HEK293 (cell line): Measurements from ENCODE around the gene ANXA4.

Experiments
- CTCF ChIA-PET: fragments of 350-600 bp; formaldehyde crosslinking; extraction: SDS; loops from one replicate; lab custom pipeline; 2021; ENCODE audit warnings: antibody characterized with exemption; lab: Yijun Ruan, JAX
- POLR2A ChIA-PET: fragments of 300-600 bp; formaldehyde crosslinking; extraction: SDS; loops from one replicate; lab custom pipeline; 2020; ENCODE audit warnings: antibody characterized with exemption, inconsistent platforms; lab: Yijun Ruan, JAX
- H3K27ac ChIP-seq: fragments of 200-500 bp; sonication (Bioruptor generic); 2 replicates; pipeline ENCODE4 v1.5.1; 2014; ENCODE audit warnings: low read depth, low read length, control low read depth, inconsistent platforms; ENCODE audit errors: extremely low read depth
- H3K36me3 ChIP-seq, 2 experiments: fragments of 200-500 bp in 1 of 2; sonication (Bioruptor generic) in 1 of 2; 1 replicate in 1 of 2; 2 replicates in 1 of 2; pipeline ENCODE4 v1.5.1; 2014 to 2017; ENCODE audit warnings: inconsistent platforms in 2 of 2, low read length in 2 of 2; ENCODE audit not compliant: control insufficient read depth in 2 of 2, insufficient read depth in 1 of 2
- H3K4me1 ChIP-seq: fragments of 200-500 bp; sonication (Bioruptor generic); 2 replicates; pipeline ENCODE4 v1.5.1; 2014; ENCODE audit warnings: mild to moderate bottlenecking, low read length, inconsistent platforms; ENCODE audit not compliant: control insufficient read depth, insufficient read depth
- H3K4me3 ChIP-seq: 2 replicates; pipeline ENCODE4 v1.5.1; 2011; ENCODE audit warnings: low read depth, mild to moderate bottlenecking, control low read depth, low read length, moderate library complexity
- H3K9me3 ChIP-seq: fragments of 200-500 bp; sonication (Bioruptor generic); 2 replicates; pipeline ENCODE4 v1.5.1; 2014; ENCODE audit warnings: low read depth, low read length, inconsistent platforms; ENCODE audit not compliant: control insufficient read depth, insufficient read depth
- GLI2 ChIP-seq: fragments of 450-650 bp; formaldehyde crosslinking; IDR thresholded peaks from 2 replicates; pipeline ENCODE4; 2017; ENCODE audit warnings: missing biosample characterization, missing genetic modification characterization, low read depth, borderline replicate concordance
- GLI4 ChIP-seq: fragments of 450-650 bp; formaldehyde crosslinking; IDR thresholded peaks from 2 replicates; pipeline ENCODE4 v1.5.1; 2016; ENCODE audit warnings: missing biosample characterization, missing genetic modification characterization
- PRDM1 ChIP-seq: fragments of 450-650 bp; formaldehyde crosslinking; IDR thresholded peaks from 2 replicates; pipeline ENCODE4; 2016; ENCODE audit warnings: missing biosample characterization, missing genetic modification characterization
- SALL2 ChIP-seq: fragments of 450-650 bp; formaldehyde crosslinking; IDR thresholded peaks from 2 replicates; pipeline ENCODE4 v1.5.0; 2017; ENCODE audit warnings: missing biosample characterization, mild to moderate bottlenecking, missing genetic modification characterization, borderline replicate concordance
- WT1 ChIP-seq: fragments of 450-650 bp; formaldehyde crosslinking; IDR thresholded peaks from 2 replicates; pipeline ENCODE4 v1.5.1; 2016; ENCODE audit warnings: missing biosample characterization, missing genetic modification characterization
- ZBTB48 ChIP-seq: fragments of 450-650 bp; formaldehyde crosslinking; IDR thresholded peaks from 2 replicates; pipeline ENCODE4 v1.5.1; 2016; ENCODE audit warnings: missing biosample characterization, missing genetic modification characterization
- ZBTB7A ChIP-seq: fragments of 450-650 bp; formaldehyde crosslinking; IDR thresholded peaks from 2 replicates; pipeline ENCODE4 v1.5.1; 2016; ENCODE audit warnings: low read depth, missing biosample characterization, missing genetic modification characterization
- ZNF121 ChIP-seq: fragments of 450-650 bp; formaldehyde crosslinking; IDR thresholded peaks from 2 replicates; pipeline ENCODE4 v1.5.1; 2016; ENCODE audit warnings: missing biosample characterization, missing genetic modification characterization
- ZNF146 ChIP-seq: fragments of 450-650 bp; formaldehyde crosslinking; IDR thresholded peaks from 2 replicates; pipeline ENCODE4 v1.5.1; 2016; ENCODE audit warnings: missing biosample characterization, missing genetic modification characterization
- ZNF157 ChIP-seq: fragments of 450-650 bp; formaldehyde crosslinking; IDR thresholded peaks from 2 replicates; pipeline ENCODE4 v1.5.1; 2016; ENCODE audit warnings: missing biosample characterization, missing genetic modification characterization
- ZNF16 ChIP-seq: fragments of 450-650 bp; formaldehyde crosslinking; IDR thresholded peaks from 2 replicates; pipeline ENCODE4 v1.5.1; 2016; ENCODE audit warnings: low read depth, missing biosample characterization, missing genetic modification characterization
- ZNF24 ChIP-seq: fragments of 450-650 bp; formaldehyde crosslinking; IDR thresholded peaks from 2 replicates; pipeline ENCODE4 v1.5.1; 2016; ENCODE audit warnings: missing biosample characterization, missing genetic modification characterization
- ZNF266 ChIP-seq: fragments of 450-650 bp; formaldehyde crosslinking; IDR thresholded peaks from 2 replicates; pipeline ENCODE4 v1.5.1; 2016; ENCODE audit warnings: missing biosample characterization, missing genetic modification characterization, low read depth
- ZNF302 ChIP-seq: fragments of 450-650 bp; formaldehyde crosslinking; IDR thresholded peaks from 2 replicates; pipeline ENCODE4 v1.5.1; 2016; ENCODE audit warnings: missing biosample characterization, missing genetic modification characterization, low read depth
- ZNF311 ChIP-seq: fragments of 450-650 bp; formaldehyde crosslinking; IDR thresholded peaks from 2 replicates; pipeline ENCODE4 v1.5.1; 2017; ENCODE audit warnings: missing biosample characterization, missing genetic modification characterization, borderline replicate concordance
- ZNF324 ChIP-seq: fragments of 450-650 bp; formaldehyde crosslinking; IDR thresholded peaks from 2 replicates; pipeline ENCODE4 v1.5.1; 2016; ENCODE audit warnings: missing biosample characterization, missing genetic modification characterization
- ZNF514 ChIP-seq: fragments of 450-650 bp; formaldehyde crosslinking; IDR thresholded peaks from 2 replicates; pipeline ENCODE4 v1.5.1; 2016; ENCODE audit warnings: missing biosample characterization, missing genetic modification characterization
- ZNF555 ChIP-seq: fragments of 450-650 bp; formaldehyde crosslinking; conservative IDR thresholded peaks from 2 replicates; pipeline ENCODE4 v1.5.1; 2017; ENCODE audit warnings: missing biosample characterization, mild to moderate bottlenecking, missing genetic modification characterization, inconsistent platforms
- ZNF558 ChIP-seq: fragments of 450-650 bp; formaldehyde crosslinking; IDR thresholded peaks from 2 replicates; pipeline ENCODE4 v1.5.1; 2016; ENCODE audit warnings: missing biosample characterization, missing genetic modification characterization
- ZNF560 ChIP-seq: fragments of 450-650 bp; formaldehyde crosslinking; IDR thresholded peaks from 2 replicates; pipeline ENCODE4 v1.5.1; 2017; ENCODE audit warnings: missing biosample characterization, missing genetic modification characterization, borderline replicate concordance
- ZNF621 ChIP-seq: fragments of 450-650 bp; formaldehyde crosslinking; IDR thresholded peaks from 2 replicates; pipeline ENCODE4 v1.5.1; 2017; ENCODE audit warnings: missing biosample characterization, missing genetic modification characterization
- ZNF626 ChIP-seq: fragments of 450-650 bp; sonication (Bioruptor Pico); formaldehyde crosslinking; IDR thresholded peaks from 2 replicates; pipeline ENCODE4 v1.5.1; 2018; ENCODE audit warnings: missing biosample characterization, missing genetic modification characterization, inconsistent platforms
- ZXDB ChIP-seq: fragments of 450-650 bp; formaldehyde crosslinking; IDR thresholded peaks from 2 replicates; pipeline ENCODE4 v1.5.1; 2016; ENCODE audit warnings: missing biosample characterization, missing genetic modification characterization
- TF ChIP-seq, protein P1 (sequence below): fragments of 450-650 bp; formaldehyde crosslinking; IDR thresholded peaks from 2 replicates; pipeline ENCODE4 v1.5.1; 2016; ENCODE audit warnings: missing biosample characterization, missing genetic modification characterization
- TF ChIP-seq, protein P2 (sequence below): fragments of 450-650 bp; formaldehyde crosslinking; IDR thresholded peaks from 2 replicates; pipeline ENCODE4 v1.5.1; 2016; ENCODE audit warnings: missing biosample characterization, missing genetic modification characterization
- TF ChIP-seq, protein P3 (sequence below): fragments of 450-650 bp; formaldehyde crosslinking; IDR thresholded peaks from 2 replicates; pipeline ENCODE4 v1.5.1; 2016; ENCODE audit warnings: missing biosample characterization, missing genetic modification characterization, low read depth
- TF ChIP-seq, protein P4 (sequence below): fragments of 450-650 bp; formaldehyde crosslinking; IDR thresholded peaks from 2 replicates; pipeline ENCODE4 v1.5.1; 2016; ENCODE audit warnings: missing biosample characterization, missing genetic modification characterization

ANXA4 gene

DNA sequence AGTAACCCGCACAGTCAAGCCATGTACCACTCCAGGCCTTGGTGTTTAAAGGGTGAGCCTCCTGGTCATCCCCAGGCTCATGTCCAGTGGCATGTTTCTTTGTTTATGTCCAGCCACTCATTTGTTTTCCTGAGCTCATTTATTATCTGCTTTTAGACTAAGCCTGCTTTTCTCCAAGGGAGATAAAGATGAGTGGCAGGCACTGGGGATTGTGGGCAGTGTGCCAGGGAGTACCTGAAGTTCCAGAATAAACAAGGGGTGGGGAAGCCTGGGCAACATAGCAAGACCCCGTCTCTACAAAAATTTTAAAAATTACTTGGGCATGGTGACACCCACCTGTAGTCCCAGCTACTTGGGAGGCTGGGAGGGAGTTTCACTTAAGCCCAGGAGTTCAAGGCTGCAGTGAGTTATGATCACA, 1.9 kb downstream of the ANXA4 start (continued):
- TF ChIP-seq, protein P1, sequence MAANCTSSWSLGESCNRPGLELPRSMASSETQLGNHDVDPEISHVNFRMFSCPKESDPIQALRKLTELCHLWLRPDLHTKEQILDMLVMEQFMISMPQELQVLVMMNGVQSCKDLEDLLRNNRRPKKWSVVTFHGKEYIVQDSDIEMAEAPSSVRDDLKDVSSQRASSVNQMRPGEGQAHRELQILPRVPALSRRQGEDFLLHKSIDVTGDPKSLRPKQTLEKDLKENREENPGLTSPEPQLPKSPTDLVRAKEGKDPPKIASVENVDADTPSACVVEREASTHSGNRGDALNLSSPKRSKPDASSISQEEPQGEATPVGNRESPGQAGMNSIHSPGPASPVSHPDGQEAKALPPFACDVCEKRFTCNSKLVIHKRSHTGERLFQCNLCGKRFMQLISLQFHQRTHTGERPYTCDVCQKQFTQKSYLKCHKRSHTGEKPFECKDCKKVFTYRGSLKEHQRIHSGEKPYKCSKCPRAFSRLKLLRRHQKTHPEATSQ: no peak
- TF ChIP-seq ZNF157 (tag by site-specific recombination): no peak
- TF ChIP-seq ZNF121 (tag by site-specific recombination): peak; percentile 82
- TF ChIP-seq ZNF514 (tag by site-specific recombination): no peak
- TF ChIP-seq, protein P2, sequence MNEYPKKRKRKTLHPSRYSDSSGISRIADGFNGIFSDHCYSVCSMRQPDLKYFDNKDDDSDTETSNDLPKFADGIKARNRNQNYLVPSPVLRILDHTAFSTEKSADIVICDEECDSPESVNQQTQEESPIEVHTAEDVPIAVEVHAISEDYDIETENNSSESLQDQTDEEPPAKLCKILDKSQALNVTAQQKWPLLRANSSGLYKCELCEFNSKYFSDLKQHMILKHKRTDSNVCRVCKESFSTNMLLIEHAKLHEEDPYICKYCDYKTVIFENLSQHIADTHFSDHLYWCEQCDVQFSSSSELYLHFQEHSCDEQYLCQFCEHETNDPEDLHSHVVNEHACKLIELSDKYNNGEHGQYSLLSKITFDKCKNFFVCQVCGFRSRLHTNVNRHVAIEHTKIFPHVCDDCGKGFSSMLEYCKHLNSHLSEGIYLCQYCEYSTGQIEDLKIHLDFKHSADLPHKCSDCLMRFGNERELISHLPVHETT (tag by site-specific recombination): no peak
- TF ChIP-seq ZBTB48 (tag by site-specific recombination): 0 out of 2 replicates have a peak, but pooled peaks have one; percentile 3
- TF ChIP-seq WT1 (tag by site-specific recombination): no peak

DNA sequence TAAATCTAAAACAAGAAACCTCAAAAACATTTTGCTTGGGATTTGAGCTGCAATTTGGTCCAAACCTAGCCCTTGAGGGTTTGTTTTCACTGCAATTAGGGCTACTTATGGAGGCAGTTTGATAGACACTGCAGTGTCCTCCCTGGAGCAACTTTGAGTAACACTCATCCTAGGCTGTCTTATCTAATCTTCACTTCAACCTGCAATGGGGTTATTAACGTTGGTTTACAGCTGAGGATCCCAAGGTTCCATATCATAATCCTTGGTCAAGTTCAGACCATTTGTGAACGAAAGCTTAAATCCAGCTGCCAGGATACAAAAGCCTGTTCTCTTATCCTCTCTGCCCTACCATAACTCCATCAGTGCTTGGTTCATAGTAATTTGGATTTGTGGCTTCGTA, 2.5 kb downstream of the ANXA4 start:
- TF ChIP-seq ZNF146 (tag by site-specific recombination): no peak
- TF ChIP-seq ZNF560: no peak
- no peak for TF ChIP-seq ZNF558 (tag by site-specific recombination)
- TF ChIP-seq ZNF16 (tag by site-specific recombination): no peak
- no peak for TF ChIP-seq ZNF621 (tag by site-specific recombination)
- TF ChIP-seq ZNF324: no peak
- TF ChIP-seq, protein P3, sequence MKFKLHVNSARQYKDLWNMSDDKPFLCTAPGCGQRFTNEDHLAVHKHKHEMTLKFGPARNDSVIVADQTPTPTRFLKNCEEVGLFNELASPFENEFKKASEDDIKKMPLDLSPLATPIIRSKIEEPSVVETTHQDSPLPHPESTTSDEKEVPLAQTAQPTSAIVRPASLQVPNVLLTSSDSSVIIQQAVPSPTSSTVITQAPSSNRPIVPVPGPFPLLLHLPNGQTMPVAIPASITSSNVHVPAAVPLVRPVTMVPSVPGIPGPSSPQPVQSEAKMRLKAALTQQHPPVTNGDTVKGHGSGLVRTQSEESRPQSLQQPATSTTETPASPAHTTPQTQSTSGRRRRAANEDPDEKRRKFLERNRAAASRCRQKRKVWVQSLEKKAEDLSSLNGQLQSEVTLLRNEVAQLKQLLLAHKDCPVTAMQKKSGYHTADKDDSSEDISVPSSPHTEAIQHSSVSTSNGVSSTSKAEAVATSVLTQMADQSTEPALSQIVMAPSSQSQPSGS (tag by site-specific recombination): no peak
- no peak for TF ChIP-seq SALL2
- no peak for TF ChIP-seq GLI2
- no peak for TF ChIP-seq ZBTB7A
- no peak for TF ChIP-seq ZNF302 (tag by site-specific recombination)
- no peak for TF ChIP-seq ZNF24
- TF ChIP-seq, protein P4, sequence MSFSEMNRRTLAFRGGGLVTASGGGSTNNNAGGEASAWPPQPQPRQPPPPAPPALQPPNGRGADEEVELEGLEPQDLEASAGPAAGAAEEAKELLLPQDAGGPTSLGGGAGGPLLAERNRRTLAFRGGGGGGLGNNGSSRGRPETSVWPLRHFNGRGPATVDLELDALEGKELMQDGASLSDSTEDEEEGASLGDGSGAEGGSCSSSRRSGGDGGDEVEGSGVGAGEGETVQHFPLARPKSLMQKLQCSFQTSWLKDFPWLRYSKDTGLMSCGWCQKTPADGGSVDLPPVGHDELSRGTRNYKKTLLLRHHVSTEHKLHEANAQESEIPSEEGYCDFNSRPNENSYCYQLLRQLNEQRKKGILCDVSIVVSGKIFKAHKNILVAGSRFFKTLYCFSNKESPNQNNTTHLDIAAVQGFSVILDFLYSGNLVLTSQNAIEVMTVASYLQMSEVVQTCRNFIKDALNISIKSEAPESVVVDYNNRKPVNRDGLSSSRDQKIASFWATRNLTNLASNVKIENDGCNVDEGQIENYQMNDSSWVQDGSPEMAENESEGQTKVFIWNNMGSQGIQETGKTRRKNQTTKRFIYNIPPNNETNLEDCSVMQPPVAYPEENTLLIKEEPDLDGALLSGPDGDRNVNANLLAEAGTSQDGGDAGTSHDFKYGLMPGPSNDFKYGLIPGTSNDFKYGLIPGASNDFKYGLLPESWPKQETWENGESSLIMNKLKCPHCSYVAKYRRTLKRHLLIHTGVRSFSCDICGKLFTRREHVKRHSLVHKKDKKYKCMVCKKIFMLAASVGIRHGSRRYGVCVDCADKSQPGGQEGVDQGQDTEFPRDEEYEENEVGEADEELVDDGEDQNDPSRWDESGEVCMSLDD: no peak
- no peak for TF ChIP-seq GLI4
- no peak for TF ChIP-seq PRDM1
- no peak for TF ChIP-seq ZXDB (tag by site-specific recombination)
- no peak for TF ChIP-seq ZNF266 (tag by site-specific recombination)
- TF ChIP-seq ZNF311: no peak
- no peak for TF ChIP-seq ZNF626 (tag by site-specific recombination)
- no peak for TF ChIP-seq ZNF555 (tag by site-specific recombination)
- H3K4me3 ChIP-seq: no peak overlapping the region
- H3K9me3 ChIP-seq: no peaks in the 10 kb centered on the region
- POLR2A ChIA-PET: interaction anchor here (1.2 kb wide), 1 partner anchor 170 kb away, joined by 3 read pairs; the partner anchor contains the start of gene MXD1
- H3K4me1 ChIP-seq: peaks cover 9% of the 10 kb centered on the region
- no peak overlapping the region for H3K27ac ChIP-seq
- CTCF ChIA-PET: interaction anchor here (2.5 to 2.8 kb wide), 2 partner anchors 20 to 72 kb away, joined by 14 read pairs; no protein-coding TSS in a partner anchor
- no peaks in the 10 kb centered on the region for H3K36me3 ChIP-seq
